Colon (tissue), 2 donors: ENCODE results near the gene TMEM45A.
"Not testable (repeated sequence)": the region's sequence is repeated elsewhere in the genome, so short reads cannot be mapped to it uniquely, and the experiment has no call there.

ENCODE experiments used
- FAIRE-seq: peaks from 2 replicates; lab custom pipeline; 2012; peaks lifted over from hg19 to GRCh38; lab: Jason Lieb, UNC
- donor health status: control.
- donor health status: control.

TMEM45A gene

GRCh38 chr3:100492059-100493006 is at the start of gene TMEM45A:
Gene TMEM45A, plus strand, starts transcription at chr3:100492619. Its CDS starts 62,593 bp downstream, at chr3:100555212.
- FAIRE-seq, result no peak

- FAIRE-seq, result no peak
Observed at GRCh38 chr3:100443690-100444089, 48.7 kb upstream of the TMEM45A start.

GRCh38 chr3:100447067-100447466 is 45.4 kb upstream of the TMEM45A start:
- FAIRE-seq, result not testable (repeated sequence)

- FAIRE-seq, result no peak
Observed at GRCh38 chr3:100448079-100448478, 44.3 kb upstream of the TMEM45A start.

- no peak for FAIRE-seq
Observed at GRCh38 chr3:100449214-100449613, 43.2 kb upstream of the TMEM45A start.

- FAIRE-seq, result no peak
Observed at GRCh38 chr3:100454677-100455076, 37.7 kb upstream of the TMEM45A start.

GRCh38 chr3:100455841-100456550 is 36.4 kb upstream of the TMEM45A start:
- FAIRE-seq, result no peak

GRCh38 chr3:100456745-100457144 is 35.7 kb upstream of the TMEM45A start:
- FAIRE-seq, result no peak

GRCh38 chr3:100457811-100458210 is 34.6 kb upstream of the TMEM45A start:
- FAIRE-seq, result no peak

- no peak for FAIRE-seq
Observed at GRCh38 chr3:100458814-100459213, 33.6 kb upstream of the TMEM45A start.

- no peak for FAIRE-seq
Observed at GRCh38 chr3:100463002-100463401, 29.4 kb upstream of the TMEM45A start.

- FAIRE-seq, result no peak
Observed at GRCh38 chr3:100463646-100464155, 28.7 kb upstream of the TMEM45A start.

- no peak for FAIRE-seq
Observed at GRCh38 chr3:100465892-100466777, 26.3 kb upstream of the TMEM45A start.

GRCh38 chr3:100467133-100467532 is 25.3 kb upstream of the TMEM45A start:
- no peak for FAIRE-seq

- no peak for FAIRE-seq
Observed at GRCh38 chr3:100468676-100469075, 23.7 kb upstream of the TMEM45A start.

- FAIRE-seq, result no peak
Observed at GRCh38 chr3:100470951-100471350, 21.5 kb upstream of the TMEM45A start.

GRCh38 chr3:100471444-100471843 is 21.0 kb upstream of the TMEM45A start:
- FAIRE-seq, result peak; percentile 18

GRCh38 chr3:100477851-100478360 is 14.5 kb upstream of the TMEM45A start:
- FAIRE-seq, result not testable (repeated sequence)

GRCh38 chr3:100478521-100478920 is 13.9 kb upstream of the TMEM45A start:
- not testable (repeated sequence) for FAIRE-seq

- FAIRE-seq, result no peak
Observed at GRCh38 chr3:100480081-100480480, 12.3 kb upstream of the TMEM45A start.

GRCh38 chr3:100482176-100482575 is 10.2 kb upstream of the TMEM45A start:
- FAIRE-seq, result no peak

GRCh38 chr3:100483529-100483928 is 8.9 kb upstream of the TMEM45A start:
- FAIRE-seq, result no peak
